Body of pancreas (tissue), 4 donors: ENCODE measurements around the gene ANKRD31.

Experiments
- POLR2A ChIP-seq, 3 donors: fragments of 450-650 bp; IDR thresholded peaks; one replicate each; pipeline ENCODE4 v1.6.1; 2016; ENCODE audit warnings: antibody characterized with exemption in 3 of 3, mild to moderate bottlenecking in 2 of 3
- TF ChIP-seq, protein P1 (sequence below), 7 experiments: fragments of 450-650 bp in 4 of 7; fragments of 200-600 bp in 3 of 7; sonication (generic) in 3 of 7; IDR thresholded peaks; one replicate each; pipeline ENCODE4 v1.5.1; 2016 to 2019; ENCODE audit warnings: antibody characterized with exemption in 7 of 7

DNA sequence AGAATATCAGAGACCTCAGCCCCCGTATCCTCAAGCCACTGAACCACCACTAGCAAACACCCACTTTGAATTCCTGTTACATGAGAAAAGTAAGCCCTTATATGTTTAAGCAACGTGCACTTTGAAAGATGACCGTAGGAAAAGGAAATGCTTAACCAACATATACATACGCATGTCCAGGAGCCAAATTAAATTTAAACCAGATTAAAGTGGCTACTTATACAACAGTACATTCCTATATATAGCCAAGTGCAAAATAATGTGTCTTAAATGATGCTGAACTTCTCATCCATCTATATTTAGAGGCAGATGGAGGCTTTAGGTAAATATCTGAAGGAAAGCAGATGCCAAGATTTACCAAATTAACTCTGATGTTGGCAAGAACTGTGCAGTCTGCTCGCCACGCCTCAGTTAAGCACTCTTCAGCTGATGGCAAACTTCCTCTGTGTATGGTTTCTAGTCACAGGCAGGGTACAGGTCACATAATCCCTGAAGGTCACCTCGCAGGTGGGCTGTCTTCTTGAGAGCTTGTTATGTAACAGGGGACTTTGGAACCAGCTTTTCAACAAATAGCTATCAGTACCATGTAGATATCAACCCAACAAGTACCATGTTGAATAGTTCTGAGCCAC, 192.9 kb downstream of the ANKRD31 start:
- TF ChIP-seq, protein P1, sequence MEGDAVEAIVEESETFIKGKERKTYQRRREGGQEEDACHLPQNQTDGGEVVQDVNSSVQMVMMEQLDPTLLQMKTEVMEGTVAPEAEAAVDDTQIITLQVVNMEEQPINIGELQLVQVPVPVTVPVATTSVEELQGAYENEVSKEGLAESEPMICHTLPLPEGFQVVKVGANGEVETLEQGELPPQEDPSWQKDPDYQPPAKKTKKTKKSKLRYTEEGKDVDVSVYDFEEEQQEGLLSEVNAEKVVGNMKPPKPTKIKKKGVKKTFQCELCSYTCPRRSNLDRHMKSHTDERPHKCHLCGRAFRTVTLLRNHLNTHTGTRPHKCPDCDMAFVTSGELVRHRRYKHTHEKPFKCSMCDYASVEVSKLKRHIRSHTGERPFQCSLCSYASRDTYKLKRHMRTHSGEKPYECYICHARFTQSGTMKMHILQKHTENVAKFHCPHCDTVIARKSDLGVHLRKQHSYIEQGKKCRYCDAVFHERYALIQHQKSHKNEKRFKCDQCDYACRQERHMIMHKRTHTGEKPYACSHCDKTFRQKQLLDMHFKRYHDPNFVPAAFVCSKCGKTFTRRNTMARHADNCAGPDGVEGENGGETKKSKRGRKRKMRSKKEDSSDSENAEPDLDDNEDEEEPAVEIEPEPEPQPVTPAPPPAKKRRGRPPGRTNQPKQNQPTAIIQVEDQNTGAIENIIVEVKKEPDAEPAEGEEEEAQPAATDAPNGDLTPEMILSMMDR (IDR thresholded peaks at IDR 0.05) = no peak
- no peak for TF ChIP-seq POLR2A (IDR thresholded peaks at IDR 0.05)
